Hematopoietic multipotent progenitor cell treated with erythropoietin and hydrocortisone succinate and interleukin-3 and kit ligand, for 17 days (in vitro differentiated cells): ENCODE data around the gene FBXO42.

Source experiments
- DNase-seq: peaks from one replicate; pipeline ENCODE4 v3.0.0-alpha.2; 2015; ENCODE audit warnings: low spot score

The FBXO42 gene

GRCh38 chr1:16204634-16205333, 147.5 kb downstream of the FBXO42 start:
- DNase-seq, result peak; percentile 43

- no peak for DNase-seq
Observed at GRCh38 chr1:16204216-16204615, 148.1 kb downstream of the FBXO42 start.

- no peak for DNase-seq
Observed at GRCh38 chr1:16203550-16203949, 148.7 kb downstream of the FBXO42 start.

GRCh38 chr1:16202281-16203210, 149.7 kb downstream of the FBXO42 start:
- no peak for DNase-seq

GRCh38 chr1:16199700-16200099, 152.6 kb downstream of the FBXO42 start:
- no peak for DNase-seq

- DNase-seq, result no peak
Observed at GRCh38 chr1:16199157-16199501, 153.2 kb downstream of the FBXO42 start.

- no peak for DNase-seq
Observed at GRCh38 chr1:16198444-16199156, 153.7 kb downstream of the FBXO42 start.

- DNase-seq, result no peak
Observed at GRCh38 chr1:16196874-16197273, 155.4 kb downstream of the FBXO42 start.
